Caco-2 (cell line): Measurements from ENCODE around the gene SMIM36. TPM values are rescaled to one million over a fixed set of nuclear protein-coding genes. Genes with fewer than 3 reads are reported as not detected.
"Not testable (repeated sequence)": the region's sequence is repeated elsewhere in the genome, so short reads cannot be mapped to it uniquely, and the experiment has no call there.

Experiments
- BruUV-seq: library from RNA; stranded (reverse); fragments of 400-500 nt; replicated peaks from 2 replicates; lab custom pipeline; 2021; lab: Mats Ljungman, UMichigan
- CTCF ChIA-PET: fragments of 300-600 bp; sonication (Branson Sonifier 250); formaldehyde crosslinking; loops from one replicate; lab custom pipeline; 2022; ENCODE audit warnings: antibody characterized with exemption; lab: Charles Lee
- POLR2A ChIA-PET: fragments of 300-600 bp; sonication (Branson Sonifier 250); formaldehyde crosslinking; loops from one replicate; lab custom pipeline; 2022; ENCODE audit warnings: antibody characterized with exemption; lab: Charles Lee
- DNase-seq, 2 experiments: peaks; one replicate each; pipeline versions ENCODE4 v3.0.0 to v3.0.0-alpha.2; 2020 to 2022
- H3K27me3 ChIP-seq: replicated peaks from 2 replicates; pipeline ENCODE4 v1.6.0; 2011; ENCODE audit warnings: low read length; ENCODE audit not compliant: control insufficient read depth, insufficient read depth
- H3K36me3 ChIP-seq: 2 replicates; pipeline ENCODE4 v1.5.1; 2011; ENCODE audit warnings: low read length; ENCODE audit not compliant: control insufficient read depth, insufficient read depth
- H3K4me1 ChIP-seq: fragments of 250-450 bp; sonication (Bioruptor Pico); 2 replicates; pipeline ENCODE4 v1.5.1; 2020; ENCODE audit warnings: mild to moderate bottlenecking
- H3K4me3 ChIP-seq: 2 replicates; pipeline ENCODE4 v1.5.1; 2011; ENCODE audit warnings: low read depth, mild to moderate bottlenecking, control low read depth, low read length
- H3K9me3 ChIP-seq: fragments of 250-450 bp; sonication (Bioruptor Pico); 2 replicates; pipeline ENCODE4 v1.5.1; 2020; ENCODE audit warnings: mild to moderate bottlenecking, moderate library complexity
- H3K27ac Mint-ChIP-seq: one replicate; pipeline ENCODE4 v1.8.0; 2022; ENCODE audit warnings: mixed read lengths; ENCODE audit not compliant: unreplicated experiment
- H3K27me3 Mint-ChIP-seq: one replicate; pipeline ENCODE4 v1.8.0; 2022; ENCODE audit warnings: mixed read lengths; ENCODE audit not compliant: insufficient read depth, unreplicated experiment
- H3K36me3 Mint-ChIP-seq: one replicate; pipeline ENCODE4 v1.8.0; 2022; ENCODE audit warnings: mild to moderate bottlenecking, mixed read lengths; ENCODE audit not compliant: insufficient read depth, unreplicated experiment
- H3K4me1 Mint-ChIP-seq: one replicate; pipeline ENCODE4 v1.8.0; 2022; ENCODE audit warnings: low read depth, mixed read lengths; ENCODE audit not compliant: unreplicated experiment
- H3K4me3 Mint-ChIP-seq: one replicate; pipeline ENCODE4 v1.8.0; 2022; ENCODE audit warnings: mild to moderate bottlenecking, moderate library complexity, mixed read lengths; ENCODE audit not compliant: unreplicated experiment
- H3K9me3 Mint-ChIP-seq: one replicate; pipeline ENCODE4 v1.8.0; 2022; ENCODE audit warnings: mixed read lengths; ENCODE audit not compliant: unreplicated experiment
- intact Hi-C: fragments of 100-400 bp; cut with micrococcal nuclease; formaldehyde crosslinking; loops from one replicate; pipeline ENCODE4 v1.10.0; 2022; ENCODE audit not compliant: unreplicated experiment
- total RNA-seq: library from RNA; stranded (reverse); gene quantifications from 2 replicates; pipeline ENCODE4 v1.2.3, GENCODE V29; 2022
- TF ChIP-seq, protein P1 (sequence below), 2 experiments: fragments of 200-600 bp in 1 of 2; IDR thresholded peaks; 1 replicate in 1 of 2; 2 replicates in 1 of 2; pipeline versions ENCODE4 v1.5.1 to v1.8.0; 2011 to 2022; ENCODE audit warnings: antibody characterized with exemption in 1 of 2, control low read depth in 1 of 2, inconsistent platforms in 1 of 2, low read depth in 1 of 2, low read length in 1 of 2, mild to moderate bottlenecking in 1 of 2, moderate library complexity in 1 of 2; ENCODE audit not compliant: insufficient read depth in 1 of 2, severe bottlenecking in 1 of 2, unreplicated experiment in 1 of 2

Gene SMIM36
- total RNA-seq, 1 experiment from 2014 or later = not detected

DNA sequence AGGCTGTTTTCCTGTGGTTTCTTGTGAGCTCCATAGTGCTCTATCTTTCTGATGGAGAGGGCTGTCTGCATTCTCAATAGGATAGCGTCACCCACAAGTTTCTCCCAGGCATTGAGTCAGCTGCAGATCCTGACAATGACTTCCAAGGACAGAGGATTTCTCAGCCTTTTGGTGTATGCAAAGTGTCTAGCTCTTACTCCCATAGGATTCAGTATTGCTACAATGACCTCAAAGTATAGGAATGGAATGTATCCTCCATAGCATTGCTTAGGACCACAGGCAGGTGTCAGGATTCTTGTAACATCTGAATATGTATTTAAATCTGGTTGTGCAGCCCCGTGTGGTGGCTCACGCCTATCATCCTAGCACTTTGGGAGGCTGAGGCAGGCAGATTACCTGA, 32.3 kb downstream of the SMIM36 start:
- Histone ChIP-seq H3K4me1 (no peaks in the 10 kb centered on the region), H3K4me3 (no peak overlapping the region), H3K36me3 (no peaks in the 10 kb centered on the region), H3K27me3 (no peaks in the 10 kb centered on the region), H3K9me3 (no peaks in the 10 kb centered on the region)
- no peak for DNase-seq
- no peak overlapping the region for H3K4me3 Mint-ChIP-seq
- ChIA-PET CTCF (interaction anchor here (1.3 kb wide), 1 partner anchor 35 kb away, joined by 4 read pairs; no protein-coding TSS in a partner anchor), POLR2A (no interaction called here)
- no peaks in the 10 kb centered on the region for H3K4me1 Mint-ChIP-seq
- H3K9me3 Mint-ChIP-seq = peaks cover 13% of the 10 kb centered on the region
- TF ChIP-seq, protein P1, sequence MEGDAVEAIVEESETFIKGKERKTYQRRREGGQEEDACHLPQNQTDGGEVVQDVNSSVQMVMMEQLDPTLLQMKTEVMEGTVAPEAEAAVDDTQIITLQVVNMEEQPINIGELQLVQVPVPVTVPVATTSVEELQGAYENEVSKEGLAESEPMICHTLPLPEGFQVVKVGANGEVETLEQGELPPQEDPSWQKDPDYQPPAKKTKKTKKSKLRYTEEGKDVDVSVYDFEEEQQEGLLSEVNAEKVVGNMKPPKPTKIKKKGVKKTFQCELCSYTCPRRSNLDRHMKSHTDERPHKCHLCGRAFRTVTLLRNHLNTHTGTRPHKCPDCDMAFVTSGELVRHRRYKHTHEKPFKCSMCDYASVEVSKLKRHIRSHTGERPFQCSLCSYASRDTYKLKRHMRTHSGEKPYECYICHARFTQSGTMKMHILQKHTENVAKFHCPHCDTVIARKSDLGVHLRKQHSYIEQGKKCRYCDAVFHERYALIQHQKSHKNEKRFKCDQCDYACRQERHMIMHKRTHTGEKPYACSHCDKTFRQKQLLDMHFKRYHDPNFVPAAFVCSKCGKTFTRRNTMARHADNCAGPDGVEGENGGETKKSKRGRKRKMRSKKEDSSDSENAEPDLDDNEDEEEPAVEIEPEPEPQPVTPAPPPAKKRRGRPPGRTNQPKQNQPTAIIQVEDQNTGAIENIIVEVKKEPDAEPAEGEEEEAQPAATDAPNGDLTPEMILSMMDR (IDR thresholded peaks at IDR 0.05; ENCODE audit: insufficient read depth in 1 of 2, low read depth in 1 of 2, low read length in 1 of 2, severe bottlenecking in 1 of 2, unreplicated experiment in 1 of 2) = no peak
- BruUV-seq = no TSS peak
- no peaks in the 10 kb centered on the region for H3K27me3 Mint-ChIP-seq
- H3K27ac Mint-ChIP-seq = no peak overlapping the region
- no peaks in the 10 kb centered on the region for H3K36me3 Mint-ChIP-seq
- intact Hi-C loops = no loop called here

DNA sequence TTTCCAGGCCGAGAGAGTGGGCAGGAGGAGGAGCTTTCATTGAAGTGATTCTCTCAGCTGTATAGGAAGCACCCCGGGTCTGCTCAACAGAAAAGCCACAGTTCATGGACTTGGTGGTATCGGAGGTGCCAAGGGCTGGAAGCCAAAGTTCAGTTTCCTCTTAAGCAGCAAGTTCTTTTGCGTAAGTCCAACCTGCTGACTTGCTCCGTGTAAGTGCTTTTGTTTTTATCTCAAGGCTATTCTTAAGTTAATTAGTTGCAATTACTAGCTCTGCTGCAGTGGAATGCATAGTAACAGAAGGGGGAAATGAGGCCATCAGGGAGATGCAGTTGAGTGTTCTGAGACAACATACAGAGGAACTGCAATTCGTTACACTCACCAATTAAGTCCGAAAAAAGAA, 44.6 kb downstream of the SMIM36 start:
- Mint-ChIP-seq H3K27me3 (no peaks in the 10 kb centered on the region), H3K27ac (no peak overlapping the region)
- no TSS peak for BruUV-seq

DNA sequence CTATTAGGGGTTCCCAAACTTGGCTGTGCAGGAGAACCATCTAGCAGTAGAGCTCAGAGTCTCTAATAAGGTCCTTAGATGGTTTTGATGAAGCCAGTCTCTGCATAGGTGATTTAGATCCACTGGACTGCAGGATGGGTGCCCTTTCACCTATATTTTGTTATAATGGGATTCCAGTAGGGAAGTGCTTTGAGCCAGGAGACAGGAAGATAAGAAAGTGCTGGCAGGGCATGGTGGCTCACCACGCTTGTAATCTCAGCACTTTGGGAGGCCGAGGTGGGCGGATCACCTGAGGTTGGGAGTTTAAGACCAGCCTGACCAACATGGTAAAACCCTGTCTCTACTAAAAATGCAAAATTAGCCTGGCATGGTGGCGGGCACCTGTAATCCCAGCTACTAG, 45.5 kb downstream of the SMIM36 start:
- H3K4me3 ChIP-seq, POLR2A ChIA-PET, H3K9me3 ChIP-seq, CTCF ChIA-PET, intact Hi-C loops, H3K36me3 ChIP-seq, H3K4me3 Mint-ChIP-seq, H3K4me1 Mint-ChIP-seq, H3K27me3 ChIP-seq, H3K27me3 Mint-ChIP-seq, H3K4me1 ChIP-seq, DNase-seq, BruUV-seq, H3K36me3 Mint-ChIP-seq, H3K27ac Mint-ChIP-seq: not testable (repeated sequence)
- H3K9me3 Mint-ChIP-seq = peaks cover 14% of the 10 kb centered on the region

More for the DNA sequence above, 44.6 kb downstream of the SMIM36 start:
- Mint-ChIP-seq H3K4me3 (no peak overlapping the region), H3K36me3 (no peaks in the 10 kb centered on the region), H3K9me3 (peaks cover 14% of the 10 kb centered on the region), H3K4me1 (no peaks in the 10 kb centered on the region)
- ChIA-PET CTCF (no interaction called here), POLR2A (no interaction called here)
- Histone ChIP-seq H3K9me3 (no peaks in the 10 kb centered on the region; the same call in 1 of the 2 replicates), H3K4me1 (no peaks in the 10 kb centered on the region), H3K4me3 (no peak overlapping the region), H3K27me3 (no peaks in the 10 kb centered on the region), H3K36me3 (no peaks in the 10 kb centered on the region)
- no peak for DNase-seq
- TF ChIP-seq, protein P1 (IDR thresholded peaks at IDR 0.05; ENCODE audit: insufficient read depth in 1 of 2, low read depth in 1 of 2, low read length in 1 of 2, severe bottlenecking in 1 of 2, unreplicated experiment in 1 of 2) = no peak
- intact Hi-C loops = no loop called here

DNA sequence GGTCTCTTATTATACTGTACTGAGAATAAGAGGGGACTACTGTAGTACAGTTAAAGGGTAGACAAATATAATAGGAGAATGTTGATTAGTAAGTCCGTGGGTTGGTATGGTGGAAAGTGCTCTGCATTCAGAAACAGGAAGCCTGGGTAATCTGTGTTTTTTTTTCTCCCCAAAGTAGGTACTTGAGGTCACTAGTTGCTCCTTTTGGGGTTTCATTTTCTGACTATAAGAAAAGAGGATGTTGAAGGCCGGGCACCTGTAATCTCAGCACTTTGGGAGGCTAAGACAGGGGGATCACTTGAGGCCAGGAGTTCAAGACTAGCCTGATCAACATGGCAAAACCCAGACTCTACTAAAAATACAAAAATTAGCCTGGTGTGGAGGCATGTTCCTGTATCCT, 47.7 kb downstream of the SMIM36 start:
- no peaks in the 10 kb centered on the region for H3K4me1 ChIP-seq
- H3K9me3 Mint-ChIP-seq = peaks cover 9% of the 10 kb centered on the region
- POLR2A ChIA-PET = no interaction called here

More for the DNA sequence above, 47.7 kb downstream of the SMIM36 start:
- no peak for DNase-seq
- no peaks in the 10 kb centered on the region for H3K27me3 Mint-ChIP-seq
- Histone ChIP-seq H3K4me3 (no peak overlapping the region), H3K36me3 (no peaks in the 10 kb centered on the region), H3K9me3 (no peaks in the 10 kb centered on the region; the same call in 1 of the 2 replicates), H3K27me3 (no peaks in the 10 kb centered on the region)
- CTCF ChIA-PET = no interaction called here
- intact Hi-C loops = no loop called here
- no TSS peak for BruUV-seq
- no peaks in the 10 kb centered on the region for H3K4me1 Mint-ChIP-seq
- H3K36me3 Mint-ChIP-seq = no peaks in the 10 kb centered on the region
- TF ChIP-seq, protein P1 (IDR thresholded peaks at IDR 0.05; ENCODE audit: insufficient read depth in 1 of 2, low read depth in 1 of 2, low read length in 1 of 2, severe bottlenecking in 1 of 2, unreplicated experiment in 1 of 2) = no peak
- H3K27ac Mint-ChIP-seq = no peak overlapping the region
- H3K4me3 Mint-ChIP-seq = no peak overlapping the region
